Memory B cell (primary cell): ENCODE results near the gene NR0B2.

ENCODE experiments used
- ATAC-seq: fragments of 150-1000 bp; cut with Tn5 transposase; 2 replicates; pipeline ENCODE4 v1.10.0; 2021; ENCODE audit warnings: low read depth, mild to moderate bottlenecking, moderate library complexity
- DNase-seq, 2 donors: peaks; one replicate each; pipeline ENCODE4 v3.0.0; 2022; ENCODE audit warnings: low spot score in 2 of 2
- H3K27ac Mint-ChIP-seq: one replicate; pipeline ENCODE4 v1.8.0; 2022; ENCODE audit warnings: mild to moderate bottlenecking, moderate library complexity, mixed read lengths
- H3K27me3 Mint-ChIP-seq: one replicate; pipeline ENCODE4 v1.8.0; 2022; ENCODE audit warnings: mixed read lengths
- H3K36me3 Mint-ChIP-seq: one replicate; pipeline ENCODE4 v1.8.0; 2022; ENCODE audit warnings: mild to moderate bottlenecking, mixed read lengths
- H3K4me1 Mint-ChIP-seq: one replicate; pipeline ENCODE4 v1.8.0; 2022; ENCODE audit warnings: mixed read lengths
- H3K4me3 Mint-ChIP-seq: one replicate; pipeline ENCODE4 v1.8.0; 2022; ENCODE audit warnings: mild to moderate bottlenecking, moderate library complexity, mixed read lengths
- H3K9me3 Mint-ChIP-seq: one replicate; pipeline ENCODE4 v1.8.0; 2022; ENCODE audit warnings: mixed read lengths

The NR0B2 gene

GRCh38 chr1:26915204-26915842 lies 1.5 kb upstream of the NR0B2 start:
- H3K9me3 Mint-ChIP-seq: no peaks in the 10 kb centered on the region
- H3K27me3 Mint-ChIP-seq: no peaks in the 10 kb centered on the region
- no peaks in the 10 kb centered on the region for H3K36me3 Mint-ChIP-seq
- H3K27ac Mint-ChIP-seq: no peak overlapping the region
- DNase-seq (no peak), ATAC-seq (no peak)
- peaks cover 1% of the 10 kb centered on the region for H3K4me1 Mint-ChIP-seq
- H3K4me3 Mint-ChIP-seq: no peak overlapping the region

GRCh38 chr1:26913389-26913753 lies 404 bp downstream of the NR0B2 start:
- no peaks in the 10 kb centered on the region for H3K9me3 Mint-ChIP-seq

GRCh38 chr1:26912147-26912490 lies 1.7 kb downstream of the NR0B2 start:
- Mint-ChIP-seq H3K9me3 (no peaks in the 10 kb centered on the region), H3K4me1 (no peaks in the 10 kb centered on the region), H3K4me3 (no peak overlapping the region), H3K27ac (no peak overlapping the region), H3K27me3 (peaks cover 3% of the 10 kb centered on the region), H3K36me3 (no peaks in the 10 kb centered on the region)
- ATAC-seq (no peak), DNase-seq (no peak)

More at GRCh38 chr1:26913389-26913753, 404 bp downstream of the NR0B2 start:
- DNase-seq (no peak), ATAC-seq (no peak)
- Mint-ChIP-seq H3K27me3 (peaks cover 1% of the 10 kb centered on the region), H3K4me1 (no peaks in the 10 kb centered on the region), H3K27ac (no peak overlapping the region), H3K4me3 (no peak overlapping the region), H3K36me3 (no peaks in the 10 kb centered on the region)

GRCh38 chr1:26911399-26912146 lies 2.2 kb downstream of the NR0B2 start:
- DNase-seq: no peak
- H3K27ac Mint-ChIP-seq: no peak overlapping the region
- no peak for ATAC-seq
- no peaks in the 10 kb centered on the region for H3K4me1 Mint-ChIP-seq
- no peaks in the 10 kb centered on the region for H3K9me3 Mint-ChIP-seq
- H3K4me3 Mint-ChIP-seq: no peak overlapping the region
- peaks cover 3% of the 10 kb centered on the region for H3K27me3 Mint-ChIP-seq
- no peaks in the 10 kb centered on the region for H3K36me3 Mint-ChIP-seq

DNA sequence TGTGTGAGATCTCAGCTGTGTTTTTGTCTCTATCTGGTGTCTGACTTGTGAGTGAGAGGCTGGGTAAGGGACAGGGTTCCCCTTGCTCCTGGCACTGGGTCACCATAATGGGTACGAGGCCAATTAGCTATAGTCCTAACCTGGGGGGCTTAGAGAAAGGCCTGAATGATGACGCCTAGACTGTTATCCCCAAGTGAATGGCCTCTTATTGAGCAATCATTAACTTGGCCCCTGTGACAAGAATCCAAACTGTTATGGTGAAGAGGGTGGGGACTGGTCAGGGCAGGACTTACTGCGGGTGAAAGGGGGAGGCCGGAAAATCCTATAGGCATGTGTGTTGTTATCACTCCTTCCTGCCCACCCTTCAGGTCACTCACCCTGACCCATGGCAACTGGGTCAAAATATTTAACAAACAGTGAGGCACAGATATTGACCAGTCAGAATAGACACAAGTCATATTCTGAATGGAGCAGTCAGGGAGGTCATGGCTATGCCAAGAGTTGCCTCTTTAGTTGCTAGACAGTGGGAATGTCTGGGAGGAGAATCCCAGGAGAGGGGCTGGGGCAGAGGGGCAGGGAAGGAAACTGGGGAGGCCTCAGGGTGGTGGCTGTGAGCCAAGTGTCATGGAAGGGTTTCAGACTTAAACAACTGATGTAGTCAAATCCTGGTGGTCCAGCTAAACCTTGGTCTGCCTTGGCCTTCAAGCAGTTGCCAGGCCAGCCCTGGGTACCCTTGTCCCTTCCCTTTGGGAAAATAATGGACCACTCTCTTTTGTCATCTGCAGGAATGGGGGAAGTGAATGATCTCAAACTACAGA lies 3.2 kb downstream of the NR0B2 start:
- DNase-seq: no peak
- H3K9me3 Mint-ChIP-seq: no peaks in the 10 kb centered on the region
- no peak for ATAC-seq
- no peaks in the 10 kb centered on the region for H3K4me1 Mint-ChIP-seq
- no peak overlapping the region for H3K4me3 Mint-ChIP-seq
- H3K27me3 Mint-ChIP-seq: peaks cover 3% of the 10 kb centered on the region
- H3K27ac Mint-ChIP-seq: no peak overlapping the region
- H3K36me3 Mint-ChIP-seq: no peaks in the 10 kb centered on the region

DNA sequence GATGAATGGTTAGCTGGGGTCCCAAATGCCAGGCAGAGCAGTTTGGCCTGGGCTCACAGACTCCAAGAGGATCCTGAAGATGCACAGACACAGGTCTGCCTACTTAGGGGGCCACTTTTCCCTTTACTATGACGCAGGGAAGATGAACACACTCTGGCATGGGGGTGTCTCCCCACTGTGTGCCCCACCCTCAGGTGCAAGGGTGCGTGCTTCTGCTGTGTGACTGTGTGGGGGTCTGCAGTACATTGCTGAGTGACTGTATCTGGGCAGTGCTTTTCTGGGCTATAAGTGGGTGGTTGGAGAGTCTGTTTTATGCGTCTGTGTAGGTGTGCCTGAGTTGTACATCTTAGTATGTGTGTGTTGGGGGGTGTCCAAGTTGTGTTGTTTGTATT lies 3.8 kb downstream of the NR0B2 start:
- Mint-ChIP-seq H3K27me3 (peaks cover 3% of the 10 kb centered on the region), H3K27ac (no peak overlapping the region), H3K9me3 (no peaks in the 10 kb centered on the region), H3K4me3 (no peak overlapping the region), H3K36me3 (no peaks in the 10 kb centered on the region), H3K4me1 (no peaks in the 10 kb centered on the region)
- no peak for ATAC-seq
- no peak for DNase-seq

DNA sequence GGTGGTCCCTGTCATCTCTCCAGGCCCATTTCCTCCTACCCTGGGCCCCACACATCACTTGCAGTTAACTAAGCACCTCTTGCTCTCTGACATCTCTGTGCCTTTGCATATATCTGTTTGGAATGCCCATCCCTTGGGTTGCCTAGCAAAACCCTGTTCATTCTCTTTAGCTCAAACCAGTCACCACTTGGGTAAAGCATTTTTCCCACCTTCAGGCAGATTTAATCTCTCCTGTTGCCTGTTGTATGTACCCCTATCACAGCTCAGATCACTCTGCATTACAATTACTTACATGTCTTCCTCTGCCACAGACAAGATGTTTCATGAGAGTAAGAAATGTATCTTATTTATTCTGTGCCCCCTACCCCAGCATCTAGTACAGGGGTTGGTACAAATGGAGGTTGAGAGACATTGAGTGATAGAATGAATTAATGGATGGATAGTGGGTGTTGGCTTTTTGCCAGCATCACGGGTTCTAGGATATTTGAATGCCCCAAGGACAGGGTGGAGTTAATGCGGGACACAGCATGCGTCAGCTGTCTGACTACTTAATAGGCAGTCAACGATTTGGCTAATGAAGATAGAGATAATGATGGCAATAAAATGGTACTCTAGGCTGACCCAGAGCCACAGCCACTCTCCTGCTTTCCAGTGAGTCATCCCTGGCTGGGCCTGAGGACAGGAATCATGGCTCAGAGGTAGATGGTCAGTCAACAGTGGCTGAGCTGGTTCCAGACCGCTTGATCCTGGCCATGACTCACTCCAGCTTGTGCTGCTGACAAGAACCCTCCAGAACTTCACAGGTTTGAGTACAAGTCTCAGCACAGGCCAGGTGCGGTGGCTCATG lies 6.5 kb downstream of the NR0B2 start:
- Mint-ChIP-seq H3K27ac (no peak overlapping the region), H3K27me3 (peaks cover 3% of the 10 kb centered on the region)

DNA sequence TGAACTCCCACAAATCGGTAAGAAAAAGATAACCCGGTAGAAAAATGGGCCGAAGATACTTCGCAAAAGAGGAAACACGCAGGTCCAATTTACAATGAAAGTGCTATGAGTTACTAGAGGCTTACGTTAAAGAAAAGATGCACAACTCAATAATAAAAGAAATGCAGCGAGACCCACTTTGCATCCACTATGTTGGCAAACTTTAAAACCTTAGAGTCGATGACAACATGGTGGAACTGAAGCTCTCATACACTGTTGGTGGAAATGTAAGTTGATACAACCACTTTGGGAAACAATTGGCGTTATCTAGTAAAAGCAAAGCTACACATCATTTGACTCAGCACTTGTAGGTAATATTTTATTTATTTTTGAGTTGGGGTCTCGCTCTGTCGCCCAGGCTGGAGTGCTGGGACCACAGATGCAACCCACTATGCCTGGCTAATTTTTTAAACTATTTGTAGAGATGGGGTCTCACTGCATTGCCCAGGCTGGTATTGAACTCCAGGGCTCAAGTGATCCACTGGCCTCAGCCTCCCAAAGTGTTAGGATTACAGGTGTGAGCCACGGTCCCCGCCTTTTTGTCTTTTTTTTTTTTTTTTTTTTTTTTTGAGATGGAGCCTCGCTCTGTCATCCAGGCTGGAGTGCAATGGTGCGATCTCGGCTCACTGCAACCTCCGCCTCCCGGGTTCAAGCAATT lies 12.8 kb downstream of the NR0B2 start:
- H3K36me3 Mint-ChIP-seq: peaks cover 8% of the 10 kb centered on the region
- ATAC-seq (peak; percentile 5), DNase-seq (no peak)
- peak overlapping the region; percentile 97 for H3K4me3 Mint-ChIP-seq
- H3K4me1 Mint-ChIP-seq: peaks cover 17% of the 10 kb centered on the region
- H3K27ac Mint-ChIP-seq: peak overlapping the region; percentile 98
- no peaks in the 10 kb centered on the region for H3K9me3 Mint-ChIP-seq
- no peaks in the 10 kb centered on the region for H3K27me3 Mint-ChIP-seq

More for the DNA sequence above, 6.5 kb downstream of the NR0B2 start:
- Mint-ChIP-seq H3K4me3 (no peak overlapping the region), H3K36me3 (no peaks in the 10 kb centered on the region), H3K4me1 (no peaks in the 10 kb centered on the region), H3K9me3 (no peaks in the 10 kb centered on the region)
- DNase-seq: no peak
- no peak for ATAC-seq

GRCh38 chr1:26900001-26900814 lies 13.6 kb downstream of the NR0B2 start, which contains the start of gene GPATCH3:
GPATCH3 (minus strand) TSS chr1:26900467; CDS start chr1:26900442, 25 bp downstream.
- peaks cover 17% of the 10 kb centered on the region for H3K4me1 Mint-ChIP-seq
- no peaks in the 10 kb centered on the region for H3K27me3 Mint-ChIP-seq
- ATAC-seq: peak; percentile 94
- H3K27ac Mint-ChIP-seq: peak within 1 kb of the TSS; percentile 98
- peak within 1 kb of the TSS; percentile 97 for H3K4me3 Mint-ChIP-seq
- peaks cover 8% of the 10 kb centered on the region for H3K36me3 Mint-ChIP-seq
- no peaks in the 10 kb centered on the region for H3K9me3 Mint-ChIP-seq
- DNase-seq: peak; percentile 80 to 81

DNA sequence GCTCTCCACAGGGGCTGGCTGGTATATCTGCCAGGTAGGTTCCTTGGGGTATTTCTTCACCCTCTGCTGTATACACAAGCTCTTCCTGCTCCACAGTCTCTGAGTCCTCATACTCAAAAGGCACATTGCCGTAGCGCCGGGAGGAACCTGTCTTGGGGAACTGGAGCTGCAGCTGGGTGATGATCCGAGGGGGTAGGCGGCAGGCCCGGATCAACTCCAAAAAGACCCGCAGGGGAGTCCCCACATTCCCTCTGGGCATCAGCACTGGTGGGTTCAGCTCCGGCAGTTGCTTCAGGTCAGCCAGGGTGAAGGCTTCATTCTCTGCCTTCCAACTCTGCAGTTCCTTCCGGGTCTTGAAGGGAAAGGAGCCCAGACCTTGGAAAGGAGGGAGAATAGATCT lies 16.4 kb downstream of the NR0B2 start:
- Mint-ChIP-seq H3K4me3 (no peak overlapping the region), H3K36me3 (peaks cover 19% of the 10 kb centered on the region), H3K4me1 (peaks cover 21% of the 10 kb centered on the region), H3K9me3 (no peaks in the 10 kb centered on the region), H3K27me3 (no peaks in the 10 kb centered on the region), H3K27ac (no peak overlapping the region)
- ATAC-seq: no peak
- no peak for DNase-seq

DNA sequence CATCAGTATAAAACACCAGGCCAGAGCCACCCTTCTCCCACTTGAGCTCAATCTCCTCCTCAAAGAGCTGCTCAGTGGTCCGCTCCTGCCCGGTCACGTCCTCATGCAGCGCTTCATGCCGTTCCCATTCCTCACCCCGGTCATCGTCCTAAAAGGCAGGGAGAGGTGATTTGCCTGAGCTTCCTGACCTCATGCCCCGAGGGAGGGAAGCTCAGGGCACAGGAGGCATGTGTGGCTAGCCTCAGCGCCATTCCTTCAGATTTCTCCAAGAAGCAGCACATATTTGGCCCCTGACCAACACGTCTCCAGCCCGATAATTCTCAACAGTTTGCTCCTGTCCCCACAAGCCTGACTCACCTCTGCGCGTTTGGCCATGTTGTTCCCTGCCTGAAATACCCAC lies 19.5 kb downstream of the NR0B2 start:
- Mint-ChIP-seq H3K27me3 (no peaks in the 10 kb centered on the region), H3K4me3 (no peak overlapping the region), H3K27ac (no peak overlapping the region), H3K36me3 (peaks cover 22% of the 10 kb centered on the region), H3K9me3 (no peaks in the 10 kb centered on the region), H3K4me1 (peaks cover 23% of the 10 kb centered on the region)
- DNase-seq (no peak), ATAC-seq (no peak)

DNA sequence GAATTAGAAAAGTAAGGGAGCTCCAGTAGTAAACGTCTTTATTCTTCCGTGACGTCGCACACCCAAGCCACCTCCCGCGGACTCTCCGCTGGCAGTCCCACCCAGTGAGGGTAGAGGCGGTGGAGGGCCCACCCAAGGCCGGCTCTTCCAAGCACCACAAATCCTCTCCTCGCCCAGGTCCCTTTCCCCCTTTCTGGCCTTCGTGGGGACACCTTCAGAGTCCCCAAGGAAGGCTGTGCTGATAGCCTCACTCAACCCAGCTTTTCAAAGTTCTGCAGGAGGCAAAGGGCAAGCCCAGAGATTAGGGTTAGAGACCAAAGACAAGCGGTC lies 23.3 kb downstream of the NR0B2 start:
- ATAC-seq (peak; percentile 41), DNase-seq (no peak)
- H3K27ac Mint-ChIP-seq: peak overlapping the region; percentile 96
- H3K36me3 Mint-ChIP-seq: peaks cover 25% of the 10 kb centered on the region
- no peaks in the 10 kb centered on the region for H3K27me3 Mint-ChIP-seq
- H3K4me3 Mint-ChIP-seq: peak overlapping the region; percentile 99
- H3K9me3 Mint-ChIP-seq: no peaks in the 10 kb centered on the region
- peaks cover 27% of the 10 kb centered on the region for H3K4me1 Mint-ChIP-seq
